Activated gamma-delta T cell treated with anti-CD3 and anti-CD28 coated beads, Interleukin-2, amount 50 U/mL, for 16 hours (primary cell): ENCODE results near the gene SCAPER.

Experiments used
- DNase-seq: peaks from one replicate; pipeline ENCODE4 v3.0.0-alpha.2; 2020; ENCODE audit warnings: low read depth

Gene SCAPER

GRCh38 chr15:76398317-76399104 is 506.6 kb downstream of the SCAPER start:
- no peak for DNase-seq

GRCh38 chr15:76393614-76394013 is 511.5 kb downstream of the SCAPER start:
- DNase-seq: no peak

GRCh38 chr15:76391847-76392246 is 513.3 kb downstream of the SCAPER start:
- no peak for DNase-seq

DNA sequence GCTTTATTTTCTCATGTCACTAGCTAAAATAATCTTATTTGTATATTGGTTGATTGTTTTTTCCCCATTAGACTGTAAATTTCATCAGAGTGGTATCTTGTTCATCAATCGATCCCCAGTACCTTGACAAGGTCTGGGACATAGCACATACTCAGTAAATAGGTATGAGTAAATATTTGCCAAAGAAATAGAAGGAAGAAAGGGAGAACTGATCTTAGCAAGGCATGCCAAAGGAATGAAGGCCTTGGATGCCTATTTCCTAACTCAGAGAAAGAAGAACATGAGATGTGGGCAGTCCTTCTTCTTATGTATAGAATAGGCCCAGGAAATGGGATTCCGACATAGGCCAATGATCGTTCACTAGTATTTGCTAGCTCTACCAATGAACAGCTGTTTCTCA is 513.8 kb downstream of the SCAPER start:
- DNase-seq: no peak

DNA sequence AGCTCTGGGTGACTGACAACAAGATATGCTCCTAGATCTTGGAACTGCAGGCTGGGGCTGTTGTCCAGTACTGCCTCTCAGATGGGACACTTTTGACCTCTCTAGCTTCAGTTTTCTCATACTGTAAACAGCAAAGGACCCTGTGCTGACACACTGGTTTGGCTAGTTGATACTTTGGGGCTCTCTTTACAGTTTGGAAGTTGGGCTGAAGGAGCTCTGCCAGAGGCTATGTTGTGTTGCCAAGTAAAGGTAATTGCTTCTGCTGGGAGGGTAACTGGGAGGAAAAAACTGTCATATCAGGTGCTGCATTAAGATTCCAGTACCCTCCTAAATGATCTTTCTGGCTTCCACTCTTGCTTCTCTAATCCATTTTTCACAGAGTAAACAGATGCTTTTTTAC is 514.6 kb downstream of the SCAPER start:
- no peak for DNase-seq

- no peak for DNase-seq
These were observed 518.2 kb downstream of the SCAPER start for GRCh38 chr15:76386926-76387325.

DNA sequence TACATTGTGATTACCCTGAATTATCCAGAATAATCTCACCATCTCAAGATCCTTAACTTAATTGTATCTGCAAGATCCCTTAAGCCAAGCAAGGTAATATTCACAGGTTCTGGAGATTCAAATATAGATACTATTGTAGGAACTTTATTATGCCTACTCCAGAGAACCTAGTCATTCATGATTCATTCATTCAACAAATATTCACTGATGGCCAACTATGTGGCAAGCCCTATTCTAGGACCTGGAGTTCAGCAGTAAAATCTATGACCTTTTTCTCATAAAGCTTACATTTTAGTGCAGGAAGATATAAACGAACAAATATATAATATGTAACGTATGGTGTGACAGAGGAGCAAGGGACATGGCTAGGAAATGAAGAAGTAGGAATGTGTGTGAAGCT is 519.0 kb downstream of the SCAPER start:
- DNase-seq: no peak

GRCh38 chr15:76384409-76384808 is 520.7 kb downstream of the SCAPER start:
- DNase-seq: no peak

- DNase-seq: no peak
These were observed 522.0 kb downstream of the SCAPER start for GRCh38 chr15:76382987-76383728.

- DNase-seq: no peak
These were observed 523.8 kb downstream of the SCAPER start for GRCh38 chr15:76381366-76381765.

GRCh38 chr15:76380249-76380648 is 524.9 kb downstream of the SCAPER start:
- no peak for DNase-seq

DNA sequence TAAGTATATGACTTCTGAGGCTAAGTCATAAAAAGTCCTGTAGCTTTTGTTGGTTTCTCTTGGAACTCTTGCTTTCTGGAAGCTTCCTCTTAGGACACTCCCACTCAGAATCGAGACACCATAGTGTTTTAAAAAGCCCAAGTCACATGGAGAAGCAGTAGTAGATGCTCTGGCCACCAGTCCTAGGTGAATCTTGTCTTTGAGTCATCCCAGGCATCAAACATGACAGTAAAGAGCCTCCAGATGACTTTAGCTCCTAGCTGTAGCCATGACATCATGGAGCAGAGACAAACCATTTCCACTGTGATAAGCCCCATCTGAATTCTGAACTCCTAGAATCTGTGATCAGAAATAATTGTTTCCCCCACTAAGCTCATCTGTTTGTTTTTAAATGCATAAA is 526.4 kb downstream of the SCAPER start:
- DNase-seq: no peak

DNA sequence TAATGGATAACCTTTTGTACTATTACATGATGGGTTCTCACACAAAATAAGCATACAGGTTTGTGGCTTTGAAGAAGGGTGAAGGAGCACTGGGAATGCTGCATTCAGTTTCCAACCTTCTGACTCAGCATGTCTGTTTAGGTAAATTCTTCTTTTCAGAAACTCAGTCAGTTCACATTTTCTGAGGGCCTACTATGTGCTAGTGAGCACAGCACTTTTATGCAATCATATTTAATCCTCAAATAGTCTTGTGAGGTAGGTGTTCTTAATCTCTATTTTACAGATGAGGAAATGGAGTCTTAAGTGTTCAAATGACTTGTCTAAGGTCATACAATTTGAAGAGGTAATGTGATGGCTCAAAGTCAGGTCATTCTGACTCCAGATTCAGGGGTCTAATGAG is 527.4 kb downstream of the SCAPER start:
- no peak for DNase-seq

- no peak for DNase-seq
These were observed 527.9 kb downstream of the SCAPER start for GRCh38 chr15:76377217-76377616.

- no peak for DNase-seq
These were observed 528.3 kb downstream of the SCAPER start for GRCh38 chr15:76376816-76377215.

GRCh38 chr15:76376029-76376428 is 529.1 kb downstream of the SCAPER start:
- DNase-seq: no peak

DNA sequence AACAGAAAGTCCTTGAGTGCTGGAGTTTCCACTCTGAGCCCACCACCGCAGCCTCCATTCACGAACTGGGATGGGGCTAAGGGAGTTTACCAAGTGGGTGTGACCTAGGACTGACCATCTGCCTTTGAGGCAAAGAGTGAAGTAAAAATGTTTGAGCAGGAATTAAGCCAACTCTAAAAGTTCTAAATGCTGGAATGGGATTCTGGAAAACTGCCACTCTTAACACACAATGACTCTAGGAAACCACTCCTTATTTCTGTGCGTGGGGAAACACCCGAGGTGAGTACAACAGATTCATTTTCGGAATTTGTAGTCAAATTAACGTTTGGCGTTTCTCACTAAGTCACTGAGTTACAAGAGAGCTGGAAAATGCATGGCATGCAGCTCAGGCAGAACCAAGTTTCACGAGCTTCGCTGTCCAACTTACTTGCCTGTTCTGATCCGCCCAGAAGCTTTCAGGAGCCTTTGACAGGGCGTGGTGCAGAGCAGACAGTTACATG is 537.0 kb downstream of the SCAPER start:
- no peak for DNase-seq

- no peak for DNase-seq
These were observed 538.4 kb downstream of the SCAPER start for GRCh38 chr15:76366714-76367113.

- DNase-seq: no peak
These were observed 541.9 kb downstream of the SCAPER start for GRCh38 chr15:76363251-76363650.

DNA sequence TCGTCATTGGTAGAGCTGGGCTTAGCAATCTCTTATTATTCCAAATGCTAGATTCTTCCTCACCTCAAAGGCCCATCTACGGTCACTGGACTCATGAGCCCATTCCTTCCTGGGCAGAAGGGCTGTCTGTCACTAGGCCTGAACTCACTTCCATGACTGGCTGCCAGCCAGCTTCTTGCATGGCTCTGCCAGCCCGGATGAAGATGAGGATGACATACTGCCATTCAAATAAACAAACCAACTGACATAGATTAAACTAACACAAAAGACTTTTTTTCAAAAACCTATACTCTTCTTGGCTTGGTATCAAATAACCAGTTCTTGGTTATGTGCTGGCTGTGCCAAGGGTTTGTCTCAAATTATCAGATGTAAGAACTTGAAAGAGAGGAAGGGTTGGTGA is 544.7 kb downstream of the SCAPER start:
- DNase-seq: no peak

DNA sequence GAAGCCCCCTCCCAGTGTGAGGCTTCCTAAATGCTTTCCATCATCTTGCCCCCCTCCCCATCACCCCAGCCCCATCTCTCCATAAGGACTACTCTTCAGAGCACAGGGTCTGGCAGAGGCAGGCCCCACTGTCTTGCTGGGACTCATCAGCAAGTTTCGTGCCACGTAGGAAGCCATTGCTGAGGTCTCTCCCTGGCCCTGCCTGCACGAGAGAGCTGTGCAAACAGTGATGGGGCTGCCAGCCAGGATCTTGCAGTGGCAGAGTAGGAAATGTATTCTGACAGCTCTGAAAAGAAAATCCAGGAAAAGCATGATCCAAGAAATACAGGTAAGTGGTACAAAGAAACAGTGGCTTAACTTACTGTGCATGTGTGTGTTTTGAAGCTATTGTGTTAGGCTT is 546.0 kb downstream of the SCAPER start:
- DNase-seq: no peak

DNA sequence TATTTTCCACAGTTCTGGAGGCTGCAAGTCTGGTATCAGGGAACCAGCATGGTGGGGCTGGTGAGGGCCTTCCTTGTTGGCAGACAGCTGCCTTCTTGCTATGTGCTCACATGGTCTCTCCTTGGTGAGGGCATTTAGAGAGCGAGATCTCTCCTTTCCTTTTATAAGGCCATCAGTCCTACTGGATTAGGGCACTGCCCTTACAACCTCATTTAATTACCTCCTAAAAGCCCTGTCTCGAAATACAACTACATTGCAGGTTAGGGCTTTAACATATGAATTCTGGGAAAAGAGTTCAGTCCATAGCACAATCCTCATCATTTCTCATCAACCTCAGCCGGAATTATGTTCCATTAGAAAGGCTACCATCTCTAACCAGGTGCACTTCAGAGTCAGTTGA is 546.7 kb downstream of the SCAPER start:
- no peak for DNase-seq

DNA sequence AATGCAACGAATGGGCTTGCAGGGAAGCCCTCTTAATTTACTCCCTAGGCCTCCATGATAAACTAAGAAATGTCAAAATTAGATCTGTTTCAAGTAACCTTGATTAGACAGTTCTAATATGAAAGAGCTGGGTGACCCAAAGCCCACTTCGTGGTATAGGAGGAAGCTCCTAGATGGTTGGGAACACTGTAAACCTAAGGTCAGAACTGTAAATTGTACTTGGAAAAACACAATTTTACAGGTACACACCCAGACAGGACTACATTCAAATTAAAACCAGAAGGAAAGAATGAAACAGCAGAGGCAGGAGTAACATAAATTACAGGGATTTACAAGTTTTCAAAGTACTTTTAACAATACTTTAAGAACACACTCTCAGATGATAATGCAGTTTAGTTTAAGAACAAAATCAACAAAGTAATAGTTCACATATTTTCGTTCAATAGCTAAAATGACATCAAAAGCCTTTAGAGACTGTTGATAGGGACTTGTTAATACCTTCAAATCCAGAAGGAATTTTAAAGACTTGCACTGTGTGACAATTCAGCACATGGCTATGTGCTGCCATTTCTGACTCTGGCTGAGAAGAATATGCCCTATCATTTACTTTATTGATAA is 550.2 kb downstream of the SCAPER start:
- DNase-seq: no peak
